Measurements from ENCODE around the gene TARS3.

DNA sequence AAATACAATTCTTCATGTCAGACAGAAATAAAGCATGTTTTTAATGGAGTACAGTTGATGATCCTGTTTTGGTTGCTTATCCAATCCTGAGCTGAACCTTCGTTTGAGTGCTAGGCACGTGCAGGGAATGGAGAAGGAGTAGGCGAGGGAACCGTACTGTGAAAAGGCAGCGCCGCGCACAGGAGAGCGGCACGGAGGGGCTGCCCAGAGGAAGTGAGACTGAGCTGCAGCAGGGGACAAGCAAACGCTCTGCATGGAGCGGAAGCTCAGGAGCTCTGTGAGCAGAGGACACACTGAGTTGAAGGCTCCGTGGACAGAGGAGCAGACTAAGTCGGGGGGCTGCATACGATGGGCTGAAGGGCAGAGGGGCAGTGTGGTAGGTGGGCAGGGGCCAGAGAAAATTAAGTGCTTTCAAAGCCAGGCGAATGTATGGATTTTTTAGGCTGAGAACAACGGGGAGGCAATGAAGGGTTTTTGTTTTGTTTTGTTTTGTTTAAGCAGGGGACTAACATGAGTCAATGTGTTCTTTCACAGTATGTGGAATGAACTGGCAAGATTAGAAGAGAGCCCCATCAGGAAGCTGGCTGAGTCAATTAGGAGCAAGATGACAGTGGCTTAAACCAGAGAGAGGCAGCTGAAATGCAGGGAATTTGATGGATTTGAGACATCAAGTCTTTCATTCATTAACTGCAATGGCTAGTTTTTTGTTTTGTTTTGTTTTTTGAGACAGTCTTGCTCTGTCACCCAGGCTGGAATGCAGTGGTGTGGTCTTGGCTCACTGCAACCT, 48.3 kb downstream of the TARS3 start:
- TF ChIP-seq CTCF (IDR thresholded peaks at IDR 0.05), result no peak
- TF ChIP-seq POLR2A (IDR thresholded peaks at IDR 0.05), result no peak

All from right lobe of liver (tissue), 4 donors.